Astrocyte of the cerebellum (primary cell): ENCODE measurements around the gene FRMD4B.
A peak's percentile ranks its signal among the peaks of the same experiment; 100 is the strongest.

ENCODE experiments used
- DNase-seq: peaks from one replicate; pipeline ENCODE4 v3.0.0-alpha.2; 2011; ENCODE audit warnings: low read depth
- H3K4me3 ChIP-seq: 2 replicates; pipeline ENCODE4 v1.5.1; 2011; ENCODE audit warnings: mild to moderate bottlenecking, low read depth, low read length, moderate library complexity
- in situ Hi-C: cut with HindIII; loops from 2 replicates; pipeline ENCODE4 v1.10.0; 2017; ENCODE audit warnings: low sequenced_read_pairs
- TF ChIP-seq, protein P1 (sequence below): IDR thresholded peaks from 2 replicates; pipeline ENCODE4 v1.5.1; 2012; ENCODE audit warnings: low read length, low read depth, moderate library complexity, mild to moderate bottlenecking; ENCODE audit errors: missing control alignments

FRMD4B gene

DNA sequence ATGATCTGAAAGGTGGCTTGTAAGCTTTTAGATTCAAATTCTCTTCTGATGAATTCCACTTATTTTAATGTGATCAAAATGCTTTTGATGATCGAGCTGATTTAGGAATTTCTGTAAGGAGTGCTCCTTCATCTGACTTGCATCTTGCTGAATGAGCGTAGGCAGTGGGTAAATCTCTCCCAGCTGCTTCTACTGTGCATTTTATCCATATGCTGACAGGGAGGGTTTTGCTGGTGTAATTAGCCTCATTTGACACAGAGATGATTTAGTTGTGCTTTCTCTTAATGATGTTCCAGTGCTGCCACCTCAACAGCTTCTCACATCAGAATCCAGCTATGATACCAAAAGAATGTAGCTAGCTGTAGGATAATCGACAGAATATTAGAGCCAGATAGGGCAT is 259.7 kb downstream of the FRMD4B start:
- H3K4me3 ChIP-seq = no peak overlapping the region
- TF ChIP-seq, protein P1, sequence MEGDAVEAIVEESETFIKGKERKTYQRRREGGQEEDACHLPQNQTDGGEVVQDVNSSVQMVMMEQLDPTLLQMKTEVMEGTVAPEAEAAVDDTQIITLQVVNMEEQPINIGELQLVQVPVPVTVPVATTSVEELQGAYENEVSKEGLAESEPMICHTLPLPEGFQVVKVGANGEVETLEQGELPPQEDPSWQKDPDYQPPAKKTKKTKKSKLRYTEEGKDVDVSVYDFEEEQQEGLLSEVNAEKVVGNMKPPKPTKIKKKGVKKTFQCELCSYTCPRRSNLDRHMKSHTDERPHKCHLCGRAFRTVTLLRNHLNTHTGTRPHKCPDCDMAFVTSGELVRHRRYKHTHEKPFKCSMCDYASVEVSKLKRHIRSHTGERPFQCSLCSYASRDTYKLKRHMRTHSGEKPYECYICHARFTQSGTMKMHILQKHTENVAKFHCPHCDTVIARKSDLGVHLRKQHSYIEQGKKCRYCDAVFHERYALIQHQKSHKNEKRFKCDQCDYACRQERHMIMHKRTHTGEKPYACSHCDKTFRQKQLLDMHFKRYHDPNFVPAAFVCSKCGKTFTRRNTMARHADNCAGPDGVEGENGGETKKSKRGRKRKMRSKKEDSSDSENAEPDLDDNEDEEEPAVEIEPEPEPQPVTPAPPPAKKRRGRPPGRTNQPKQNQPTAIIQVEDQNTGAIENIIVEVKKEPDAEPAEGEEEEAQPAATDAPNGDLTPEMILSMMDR = no peak
- in situ Hi-C loops = no loop called here
- DNase-seq = no peak

DNA sequence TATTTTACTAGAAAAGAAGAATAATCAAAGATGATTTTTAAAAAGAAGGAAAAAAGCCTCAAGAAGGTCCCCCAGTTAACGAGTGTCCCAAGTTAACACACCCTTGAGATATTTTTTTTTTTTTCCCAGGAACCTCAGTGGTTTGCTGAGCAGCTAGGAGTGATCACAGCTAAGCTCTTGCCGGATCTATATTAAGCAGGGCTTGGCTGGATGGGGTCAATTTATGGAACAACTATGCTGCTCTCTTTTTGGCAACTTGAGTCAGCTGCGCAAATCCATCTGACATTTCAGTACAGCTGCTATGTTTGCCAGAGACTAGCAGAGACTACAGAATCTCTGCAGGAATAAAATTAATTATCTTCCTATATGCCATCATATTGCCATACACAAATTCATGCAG is 263.5 kb downstream of the FRMD4B start, which contains the start of gene LMOD3:
TSS of gene LMOD3 (minus strand) at position 193 of the 400 bp plus-strand sequence. CDS start 209 bp downstream, outside the sequence.
- TF ChIP-seq, protein P1 = no peak
- DNase-seq = no peak
- H3K4me3 ChIP-seq = no peak within 1 kb of the TSS
- in situ Hi-C loops = no loop called here

DNA sequence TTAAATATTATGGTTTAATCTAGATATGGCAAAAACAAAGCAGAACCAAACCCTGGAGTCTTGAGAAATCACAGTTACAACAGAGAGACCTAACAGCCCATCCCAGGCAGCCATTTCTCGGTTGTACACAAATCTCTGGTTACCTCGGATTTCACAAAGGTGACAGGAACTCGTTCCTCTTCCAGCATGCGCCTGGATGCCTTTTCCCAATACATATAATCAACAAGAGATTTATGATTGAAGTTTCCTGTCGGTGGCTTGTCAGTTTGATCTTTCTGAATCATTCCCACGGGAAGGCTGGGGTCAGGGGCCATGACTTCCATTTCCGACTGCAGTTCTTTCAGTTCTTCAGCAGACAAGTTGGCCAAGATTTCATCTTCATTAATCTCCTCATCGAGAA is 263.9 kb downstream of the FRMD4B start:
- TF ChIP-seq, protein P1 = no peak
- H3K4me3 ChIP-seq = no peak overlapping the region
- in situ Hi-C loops = no loop called here
- no peak for DNase-seq

DNA sequence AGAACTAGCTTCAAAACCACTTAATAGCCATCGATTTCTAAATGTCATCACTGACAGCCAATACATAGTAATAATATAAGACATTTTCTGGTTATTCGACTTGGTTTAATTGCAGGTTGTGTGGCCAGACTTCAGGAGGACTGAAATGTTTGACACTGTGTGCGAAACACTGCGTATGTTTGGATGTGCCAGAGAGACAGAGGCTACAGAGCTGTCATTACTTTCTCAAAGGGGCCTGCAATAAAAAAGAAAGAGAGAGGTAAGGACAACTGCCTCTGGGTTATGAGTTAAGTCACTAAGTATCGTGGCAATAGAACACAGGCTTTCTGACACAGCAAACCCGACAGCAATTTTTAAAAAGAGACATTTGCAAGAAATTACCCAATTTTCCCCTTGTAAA is 264.4 kb downstream of the FRMD4B start:
- in situ Hi-C loops = no loop called here
- DNase-seq = no peak
- no peak overlapping the region for H3K4me3 ChIP-seq
- TF ChIP-seq, protein P1 = no peak

DNA sequence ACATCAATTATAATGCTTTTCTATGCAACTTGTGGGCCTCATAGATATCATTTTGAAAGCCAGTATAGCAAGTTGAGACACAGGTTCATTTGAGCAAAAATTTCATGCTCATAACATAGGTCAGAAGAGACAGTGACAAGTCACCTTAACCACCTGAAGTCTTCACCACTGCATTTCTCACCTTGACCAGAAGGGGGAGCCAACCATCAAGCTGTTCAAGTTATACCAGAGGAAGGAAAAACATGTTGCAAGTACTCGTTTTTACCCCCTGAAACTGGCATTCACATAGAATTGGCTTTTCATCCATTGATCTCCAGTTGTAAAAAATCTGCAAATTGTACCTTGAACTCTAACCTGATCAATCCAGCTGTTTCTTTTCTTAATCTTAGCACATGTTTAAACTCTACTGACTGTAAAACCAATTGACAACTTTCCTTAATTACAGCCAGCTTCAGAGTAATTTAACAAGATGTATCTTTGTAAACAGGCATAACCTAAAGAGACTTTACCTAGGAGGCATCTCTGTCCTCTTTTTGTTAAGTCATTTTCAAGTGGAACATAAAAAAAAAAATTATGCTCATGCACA is 264.9 kb downstream of the FRMD4B start:
- TF ChIP-seq, protein P1 = peak; percentile 98
- no peak overlapping the region for H3K4me3 ChIP-seq
- in situ Hi-C loops = no loop called here
- peak; percentile 74 for DNase-seq
